ENCODE data around the gene ANXA3. TPM values are rescaled to one million over a fixed set of nuclear protein-coding genes. Genes with fewer than 3 reads are reported as not detected.
A peak's percentile ranks its signal among the peaks of the same experiment; 100 is the strongest.
"Not testable (repeated sequence)": the region's sequence is repeated elsewhere in the genome, so short reads cannot be mapped to it uniquely, and the experiment has no call there.

The ANXA3 gene
- total RNA-seq, 1 donor from 2014 or later: 68.7 TPM

DNA sequence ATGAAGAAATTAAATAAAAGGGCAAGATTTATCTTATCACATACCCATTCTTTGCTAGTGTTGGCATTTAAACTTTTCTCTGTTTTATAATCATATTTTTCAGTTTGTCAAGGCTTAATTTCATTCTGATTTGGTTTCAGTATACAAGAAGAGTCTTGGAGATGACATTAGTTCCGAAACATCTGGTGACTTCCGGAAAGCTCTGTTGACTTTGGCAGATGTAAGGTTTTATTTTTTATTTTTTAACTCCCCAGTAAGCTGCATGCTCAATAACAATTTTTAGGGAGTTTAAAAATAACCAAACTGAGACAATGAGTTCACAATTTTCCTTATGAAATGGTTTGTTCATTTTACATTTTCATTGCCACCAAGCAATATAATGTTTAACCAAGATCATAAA, 39.8 kb downstream of the ANXA3 start:
- H3K4me1 ChIP-seq (ENCODE audit: insufficient read depth, low read length): no peaks in the 10 kb centered on the region
- no peaks in the 10 kb centered on the region for H3K9me3 Mint-ChIP-seq (ENCODE audit: unreplicated experiment)

DNA sequence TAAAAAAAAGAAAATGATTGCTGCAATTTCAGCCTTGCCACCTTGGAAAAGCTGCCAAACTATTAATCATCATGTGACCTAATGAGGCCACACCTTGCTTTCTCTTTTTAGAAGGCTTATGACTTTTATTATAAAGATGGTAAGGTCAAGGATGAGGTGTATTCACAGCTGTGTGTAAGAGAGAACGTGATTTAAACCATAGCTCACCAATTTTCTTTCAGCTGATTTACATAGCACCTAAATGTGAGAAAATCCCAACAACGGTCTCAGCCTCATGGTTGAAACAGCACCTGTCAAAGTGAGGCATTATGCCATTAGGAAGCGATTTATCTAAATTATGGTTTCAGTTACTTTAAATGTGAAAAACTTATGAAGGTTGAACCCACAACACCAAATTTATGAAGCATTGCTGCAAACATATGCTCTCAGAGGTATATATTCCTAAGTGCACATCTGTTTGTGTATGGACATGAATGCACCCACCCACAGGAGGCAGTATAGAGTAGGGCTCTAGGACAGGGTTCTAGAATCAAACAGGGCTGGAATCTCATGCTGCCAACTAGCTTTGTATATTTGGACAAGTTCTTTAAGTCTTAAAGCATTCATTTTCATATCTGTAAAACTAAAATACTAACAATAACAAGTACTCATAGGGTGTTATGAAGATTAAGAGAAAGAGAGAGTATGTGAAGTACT, 40.7 kb downstream of the ANXA3 start:
- H3K4me3 Mint-ChIP-seq (ENCODE audit: unreplicated experiment): no peak overlapping the region
- Histone ChIP-seq H3K4me3 (ENCODE audit: insufficient read depth, low read depth, low read length) (no peak overlapping the region), H3K9me3 (ENCODE audit: insufficient read depth, low read depth, low read length) (no peaks in the 10 kb centered on the region), H3K79me2 (ENCODE audit: insufficient read depth, low read length) (no peaks in the 10 kb centered on the region), H3K36me3 (ENCODE audit: insufficient read depth, low read length) (no peaks in the 10 kb centered on the region), H3K4me2 (ENCODE audit: low read length) (no peak overlapping the region), H3K4me1 (ENCODE audit: insufficient read depth, low read length) (no peaks in the 10 kb centered on the region), H3K9ac (ENCODE audit: low read length) (no peak overlapping the region), H3K27me3 (ENCODE audit: insufficient read depth, low read length) (no peaks in the 10 kb centered on the region), H4K20me1 (ENCODE audit: insufficient read depth, low read length) (no peaks in the 10 kb centered on the region), H2AFZ (ENCODE audit: low read depth, low read length) (no peak overlapping the region), H3K27ac (ENCODE audit: low read depth, low read length) (no peak overlapping the region)
- H3K36me3 Mint-ChIP-seq (ENCODE audit: low read depth, unreplicated experiment): peaks cover 13% of the 10 kb centered on the region
- FAIRE-seq (no peak), DNase-seq (ENCODE audit: low read depth) (no peak)
- no peak overlapping the region for H3K27ac Mint-ChIP-seq (ENCODE audit: unreplicated experiment)
- H3K4me1 Mint-ChIP-seq (ENCODE audit: low read depth, unreplicated experiment): no peaks in the 10 kb centered on the region
- no peaks in the 10 kb centered on the region for H3K27me3 Mint-ChIP-seq (ENCODE audit: low read depth, unreplicated experiment)
- no peaks in the 10 kb centered on the region for H3K9me3 Mint-ChIP-seq (ENCODE audit: unreplicated experiment)
- TF ChIP-seq, protein P1, sequence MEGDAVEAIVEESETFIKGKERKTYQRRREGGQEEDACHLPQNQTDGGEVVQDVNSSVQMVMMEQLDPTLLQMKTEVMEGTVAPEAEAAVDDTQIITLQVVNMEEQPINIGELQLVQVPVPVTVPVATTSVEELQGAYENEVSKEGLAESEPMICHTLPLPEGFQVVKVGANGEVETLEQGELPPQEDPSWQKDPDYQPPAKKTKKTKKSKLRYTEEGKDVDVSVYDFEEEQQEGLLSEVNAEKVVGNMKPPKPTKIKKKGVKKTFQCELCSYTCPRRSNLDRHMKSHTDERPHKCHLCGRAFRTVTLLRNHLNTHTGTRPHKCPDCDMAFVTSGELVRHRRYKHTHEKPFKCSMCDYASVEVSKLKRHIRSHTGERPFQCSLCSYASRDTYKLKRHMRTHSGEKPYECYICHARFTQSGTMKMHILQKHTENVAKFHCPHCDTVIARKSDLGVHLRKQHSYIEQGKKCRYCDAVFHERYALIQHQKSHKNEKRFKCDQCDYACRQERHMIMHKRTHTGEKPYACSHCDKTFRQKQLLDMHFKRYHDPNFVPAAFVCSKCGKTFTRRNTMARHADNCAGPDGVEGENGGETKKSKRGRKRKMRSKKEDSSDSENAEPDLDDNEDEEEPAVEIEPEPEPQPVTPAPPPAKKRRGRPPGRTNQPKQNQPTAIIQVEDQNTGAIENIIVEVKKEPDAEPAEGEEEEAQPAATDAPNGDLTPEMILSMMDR (IDR thresholded peaks at IDR 0.05; ENCODE audit: insufficient read depth, low read depth, low read length): peak; percentile 18
- no peak for TF ChIP-seq EZH2 (IDR thresholded peaks at IDR 0.05; ENCODE audit: insufficient read depth, low read length)

More for the DNA sequence above, 39.8 kb downstream of the ANXA3 start:
- Histone ChIP-seq H3K79me2 (ENCODE audit: insufficient read depth, low read length) (no peaks in the 10 kb centered on the region), H3K27me3 (ENCODE audit: insufficient read depth, low read length) (no peaks in the 10 kb centered on the region), H2AFZ (ENCODE audit: low read depth, low read length) (no peak overlapping the region), H3K36me3 (ENCODE audit: insufficient read depth, low read length) (no peaks in the 10 kb centered on the region), H3K27ac (ENCODE audit: low read depth, low read length) (no peak overlapping the region), H3K9me3 (ENCODE audit: insufficient read depth, low read depth, low read length) (no peaks in the 10 kb centered on the region), H3K4me3 (ENCODE audit: insufficient read depth, low read depth, low read length) (no peak overlapping the region), H3K9ac (ENCODE audit: low read length) (no peak overlapping the region), H3K4me2 (ENCODE audit: low read length) (no peak overlapping the region), H4K20me1 (ENCODE audit: insufficient read depth, low read length) (no peaks in the 10 kb centered on the region)
- Mint-ChIP-seq H3K4me1 (ENCODE audit: low read depth, unreplicated experiment) (no peaks in the 10 kb centered on the region), H3K36me3 (ENCODE audit: low read depth, unreplicated experiment) (peaks cover 14% of the 10 kb centered on the region), H3K27ac (ENCODE audit: unreplicated experiment) (no peak overlapping the region), H3K4me3 (ENCODE audit: unreplicated experiment) (no peak overlapping the region), H3K27me3 (ENCODE audit: low read depth, unreplicated experiment) (no peaks in the 10 kb centered on the region)
- no peak for DNase-seq (ENCODE audit: low read depth)
- TF ChIP-seq, protein P1 (IDR thresholded peaks at IDR 0.05; ENCODE audit: insufficient read depth, low read depth, low read length): no peak
- TF ChIP-seq EZH2 (IDR thresholded peaks at IDR 0.05; ENCODE audit: insufficient read depth, low read length): no peak
- no peak for FAIRE-seq

DNA sequence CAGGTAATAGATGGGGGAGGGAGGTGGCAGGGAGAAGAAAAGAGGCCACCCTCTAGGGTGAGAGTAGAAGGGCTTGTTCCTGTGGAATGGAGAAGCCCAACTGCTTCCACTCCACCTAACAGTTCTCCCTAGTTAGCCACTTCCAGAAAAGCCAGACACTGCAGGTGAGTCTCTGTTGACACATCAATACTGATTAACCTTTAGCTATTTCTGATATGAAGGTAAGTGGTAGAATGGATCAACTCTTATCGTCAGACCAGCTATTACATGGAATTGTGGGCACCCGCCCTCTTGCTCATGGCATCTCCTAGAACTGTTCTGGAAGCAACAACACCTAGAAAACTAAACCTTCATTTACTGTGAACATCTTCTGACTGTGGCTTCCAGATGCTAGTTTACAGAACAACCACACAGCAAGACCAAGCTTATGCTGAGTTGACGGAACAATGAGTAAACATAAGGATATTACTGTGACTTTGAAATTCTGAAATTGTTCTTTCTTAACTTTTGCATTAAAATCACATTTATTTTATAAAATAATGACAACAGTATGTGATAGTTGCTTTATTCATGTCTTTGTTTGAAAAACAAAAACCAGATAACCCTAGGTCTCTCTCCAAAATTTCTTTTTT, 44.7 kb downstream of the ANXA3 start:
- H3K4me1 ChIP-seq (ENCODE audit: insufficient read depth, low read length): no peaks in the 10 kb centered on the region
- TF ChIP-seq, protein P1 (IDR thresholded peaks at IDR 0.05; ENCODE audit: insufficient read depth, low read depth, low read length): no peak
- no peak for TF ChIP-seq EZH2 (IDR thresholded peaks at IDR 0.05; ENCODE audit: insufficient read depth, low read length)
- H3K27ac ChIP-seq (ENCODE audit: low read depth, low read length): no peak overlapping the region
- H3K79me2 ChIP-seq (ENCODE audit: insufficient read depth, low read length): no peaks in the 10 kb centered on the region
- no peak overlapping the region for H3K27ac Mint-ChIP-seq (ENCODE audit: unreplicated experiment)
- H3K9me3 Mint-ChIP-seq (ENCODE audit: unreplicated experiment): no peaks in the 10 kb centered on the region
- H3K4me2 ChIP-seq (ENCODE audit: low read length): no peak overlapping the region
- H3K4me3 Mint-ChIP-seq (ENCODE audit: unreplicated experiment): no peak overlapping the region
- FAIRE-seq (no peak), DNase-seq (ENCODE audit: low read depth) (no peak)
- H3K9me3 ChIP-seq (ENCODE audit: insufficient read depth, low read depth, low read length): no peaks in the 10 kb centered on the region
- H3K27me3 Mint-ChIP-seq (ENCODE audit: low read depth, unreplicated experiment): no peaks in the 10 kb centered on the region
- peaks cover 6% of the 10 kb centered on the region for H3K36me3 Mint-ChIP-seq (ENCODE audit: low read depth, unreplicated experiment)
- no peaks in the 10 kb centered on the region for H3K4me1 Mint-ChIP-seq (ENCODE audit: low read depth, unreplicated experiment)
- H3K27me3 ChIP-seq (ENCODE audit: insufficient read depth, low read length): no peaks in the 10 kb centered on the region
- H3K4me3 ChIP-seq (ENCODE audit: insufficient read depth, low read depth, low read length): no peak overlapping the region
- H3K36me3 ChIP-seq (ENCODE audit: insufficient read depth, low read length): no peaks in the 10 kb centered on the region
- H3K9ac ChIP-seq (ENCODE audit: low read length): no peak overlapping the region
- H2AFZ ChIP-seq (ENCODE audit: low read depth, low read length): no peak overlapping the region
- no peaks in the 10 kb centered on the region for H4K20me1 ChIP-seq (ENCODE audit: insufficient read depth, low read length)

DNA sequence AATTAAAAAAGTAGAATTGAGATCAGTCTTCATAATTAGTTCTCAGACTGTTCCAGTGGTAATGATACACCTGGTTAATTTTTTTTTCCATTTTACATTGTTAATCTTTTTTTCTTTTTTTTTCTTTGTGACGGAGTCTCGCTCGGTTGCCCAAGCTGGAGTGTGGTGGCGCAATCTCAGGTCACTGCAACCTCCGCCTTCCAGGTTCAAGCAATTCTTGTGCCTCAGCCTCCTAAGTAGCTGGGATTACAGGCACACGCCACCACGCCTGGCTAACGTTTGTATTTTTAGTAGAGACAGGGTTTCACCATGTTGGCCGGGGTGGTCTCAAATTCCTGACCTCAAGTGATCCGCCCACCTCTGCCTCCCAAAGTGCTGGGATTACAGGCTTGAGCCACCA, 46.9 kb downstream of the ANXA3 start:
- H3K4me3 ChIP-seq (ENCODE audit: insufficient read depth, low read depth, low read length); H3K27me3 Mint-ChIP-seq (ENCODE audit: low read depth, unreplicated experiment); H3K9ac ChIP-seq (ENCODE audit: low read length); FAIRE-seq; H3K4me1 Mint-ChIP-seq (ENCODE audit: low read depth, unreplicated experiment); H3K4me1 ChIP-seq (ENCODE audit: insufficient read depth, low read length); H3K36me3 ChIP-seq (ENCODE audit: insufficient read depth, low read length); H3K27ac Mint-ChIP-seq (ENCODE audit: unreplicated experiment); H4K20me1 ChIP-seq (ENCODE audit: insufficient read depth, low read length); H3K9me3 Mint-ChIP-seq (ENCODE audit: unreplicated experiment); H3K27me3 ChIP-seq (ENCODE audit: insufficient read depth, low read length); H3K4me2 ChIP-seq (ENCODE audit: low read length); H3K4me3 Mint-ChIP-seq (ENCODE audit: unreplicated experiment); H3K9me3 ChIP-seq (ENCODE audit: insufficient read depth, low read depth, low read length); DNase-seq (ENCODE audit: low read depth); H3K79me2 ChIP-seq (ENCODE audit: insufficient read depth, low read length); H2AFZ ChIP-seq (ENCODE audit: low read depth, low read length); H3K27ac ChIP-seq (ENCODE audit: low read depth, low read length): not testable (repeated sequence)
- H3K36me3 Mint-ChIP-seq (ENCODE audit: low read depth, unreplicated experiment): peaks cover 12% of the 10 kb centered on the region
